Hepatocyte (in vitro differentiated cells): ENCODE measurements around the gene DEK.

Experiments
- EZH2 ChIP-seq: fragments of 200-600 bp; sonication (generic); IDR thresholded peaks from 2 replicates; pipeline ENCODE4 v1.6.1; 2016; ENCODE audit warnings: antibody characterized with exemption, mild to moderate bottlenecking, borderline replicate concordance
- TF ChIP-seq, protein P1 (sequence below): fragments of 200-600 bp; sonication (generic); IDR thresholded peaks from 2 replicates; pipeline ENCODE4 v1.5.1; 2016; ENCODE audit warnings: antibody characterized with exemption, mild to moderate bottlenecking; ENCODE audit not compliant: poor library complexity

DNA sequence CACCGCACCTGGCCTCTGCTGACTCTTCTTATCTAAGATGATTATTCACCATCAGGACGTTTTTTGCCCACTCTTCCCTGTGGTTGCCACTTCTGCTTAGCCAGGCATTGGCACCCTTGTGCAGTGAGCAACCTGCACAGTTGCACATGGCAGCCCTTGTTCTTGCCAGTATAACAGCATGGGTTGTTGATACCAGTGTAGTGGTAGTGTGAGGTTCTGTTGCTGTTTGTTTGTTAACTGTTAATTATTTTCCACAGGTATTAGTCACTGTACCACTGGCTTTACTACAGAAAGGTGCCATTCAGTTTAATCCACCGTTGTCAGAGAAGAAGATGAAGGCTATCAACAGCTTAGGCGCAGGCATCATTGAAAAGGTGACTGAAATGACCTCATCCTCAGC lies 52.1 kb downstream of the DEK start:
- TF ChIP-seq, protein P1, sequence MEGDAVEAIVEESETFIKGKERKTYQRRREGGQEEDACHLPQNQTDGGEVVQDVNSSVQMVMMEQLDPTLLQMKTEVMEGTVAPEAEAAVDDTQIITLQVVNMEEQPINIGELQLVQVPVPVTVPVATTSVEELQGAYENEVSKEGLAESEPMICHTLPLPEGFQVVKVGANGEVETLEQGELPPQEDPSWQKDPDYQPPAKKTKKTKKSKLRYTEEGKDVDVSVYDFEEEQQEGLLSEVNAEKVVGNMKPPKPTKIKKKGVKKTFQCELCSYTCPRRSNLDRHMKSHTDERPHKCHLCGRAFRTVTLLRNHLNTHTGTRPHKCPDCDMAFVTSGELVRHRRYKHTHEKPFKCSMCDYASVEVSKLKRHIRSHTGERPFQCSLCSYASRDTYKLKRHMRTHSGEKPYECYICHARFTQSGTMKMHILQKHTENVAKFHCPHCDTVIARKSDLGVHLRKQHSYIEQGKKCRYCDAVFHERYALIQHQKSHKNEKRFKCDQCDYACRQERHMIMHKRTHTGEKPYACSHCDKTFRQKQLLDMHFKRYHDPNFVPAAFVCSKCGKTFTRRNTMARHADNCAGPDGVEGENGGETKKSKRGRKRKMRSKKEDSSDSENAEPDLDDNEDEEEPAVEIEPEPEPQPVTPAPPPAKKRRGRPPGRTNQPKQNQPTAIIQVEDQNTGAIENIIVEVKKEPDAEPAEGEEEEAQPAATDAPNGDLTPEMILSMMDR: no peak
- no peak for TF ChIP-seq EZH2
